ENCODE measurements around the gene RPS21. TPM values are rescaled to one million over a fixed set of nuclear protein-coding genes. Genes with fewer than 3 reads are reported as not detected.

The RPS21 gene
- total RNA-seq, 1 experiment from 2014 or later, result 2,488 TPM

DNA sequence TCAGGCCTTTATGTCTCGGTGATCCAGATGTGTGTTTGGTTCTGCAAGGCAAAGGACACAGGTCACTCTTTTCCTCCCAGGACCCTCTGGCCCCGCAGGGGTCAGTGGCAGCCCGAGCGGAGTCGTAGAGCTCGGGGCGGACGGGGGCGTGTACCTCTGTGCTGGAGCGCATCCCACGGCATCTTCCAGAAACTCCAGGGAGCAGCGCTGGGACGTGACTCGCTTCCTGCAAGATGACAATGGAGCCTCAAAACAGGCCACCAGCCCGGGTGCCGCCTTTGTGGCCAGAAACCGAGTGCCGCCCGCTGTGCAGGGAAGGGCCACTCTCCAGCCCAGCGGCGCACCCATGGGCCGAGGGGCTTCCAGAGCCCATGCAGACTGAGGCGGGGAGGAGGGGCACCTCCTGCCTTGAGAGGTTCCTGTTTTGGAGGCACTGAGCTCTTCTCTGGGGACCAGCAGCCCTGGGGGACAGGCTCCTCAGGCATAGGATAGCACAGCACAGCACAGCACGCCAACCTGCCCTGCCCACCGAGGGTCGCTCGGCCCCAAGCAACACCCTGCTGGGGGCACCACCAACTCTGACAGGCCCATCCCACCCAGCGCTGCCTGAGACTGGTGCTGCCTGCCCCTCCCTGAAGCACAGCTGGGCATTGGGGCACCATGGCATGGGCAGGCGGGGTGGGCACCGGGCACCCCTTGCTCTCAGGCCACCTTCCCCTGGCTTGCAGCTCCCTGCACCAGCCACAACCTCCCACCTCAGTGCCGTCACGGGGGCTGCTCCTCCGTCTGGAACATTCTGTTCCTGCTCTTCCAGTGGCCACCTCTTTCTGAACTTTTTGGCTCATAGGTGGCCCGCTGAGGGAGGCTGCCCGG, 9.7 kb downstream of the RPS21 start:
- Histone ChIP-seq H2AFZ (ENCODE audit: low read depth, low read length, poor library complexity, severe bottlenecking) (no peak overlapping the region), H3K4me1 (ENCODE audit: control insufficient read depth in 1 of 2, insufficient read depth in 2 of 2, low read length in 2 of 2) (no peaks in the 10 kb centered on the region), H3K9me2 (ENCODE audit: insufficient read depth) (no peaks in the 10 kb centered on the region), H3K36me3 (ENCODE audit: control insufficient read depth in 1 of 2, insufficient read depth in 2 of 2, low read length in 2 of 2) (no peaks in the 10 kb centered on the region), H3K27ac (ENCODE audit: low read depth, low read length) (no peak overlapping the region), H3K79me2 (ENCODE audit: insufficient read depth, low read length) (no peaks in the 10 kb centered on the region), H3K4me2 (ENCODE audit: low read length) (no peak overlapping the region), H3K9me3 (ENCODE audit: control insufficient read depth in 1 of 2, insufficient read depth in 1 of 2, low read depth in 1 of 2, low read length in 2 of 2) (no peaks in the 10 kb centered on the region), H3K9ac (ENCODE audit: low read length) (no peak overlapping the region), H3K4me3 (replicated peaks in 1 of 2; ENCODE audit: low read depth in 1 of 2, low read length in 2 of 2) (no peak overlapping the region), H3K27me3 (ENCODE audit: insufficient read depth, low read length) (no peaks in the 10 kb centered on the region), H4K20me1 (ENCODE audit: insufficient read depth) (no peaks in the 10 kb centered on the region)
- RAD21 ChIA-PET (ENCODE audit: low non-redundant PET in 1 of 2, low total read pairs in 2 of 2, uncharacterized antibody in 2 of 2, unreplicated experiment in 2 of 2), result no interaction called here
- POLR2A ChIA-PET, result interaction anchor here (0.6 kb wide), 1 partner anchor 10 kb away, joined by 10 read pairs; the partner anchor contains the start of gene RPS21
- DNase-seq (ENCODE audit: low read depth, low spot score) (no peak), ATAC-seq (no peak)
- TF ChIP-seq EGR1 (IDR thresholded peaks at IDR 0.05; ENCODE audit: low read depth) (no peak), SIN3A (IDR thresholded peaks at IDR 0.05; ENCODE audit: low read depth) (no peak), CEBPB (IDR thresholded peaks at IDR 0.05; ENCODE audit: low read depth) (no peak), RAD21 (IDR thresholded peaks at IDR 0.05; ENCODE audit: low read depth) (no peak), SRF (IDR thresholded peaks at IDR 0.05; ENCODE audit: low read depth) (no peak), SP1 (IDR thresholded peaks at IDR 0.05; ENCODE audit: low read depth) (no peak), ELF1 (IDR thresholded peaks at IDR 0.05; ENCODE audit: borderline replicate concordance, low read depth) (no peak), POLR2AphosphoS5 (IDR thresholded peaks at IDR 0.05; ENCODE audit: low read depth, low read length) (no peak), CTCF (IDR thresholded peaks at IDR 0.05 in 2 of 3, conservative IDR thresholded peaks at IDR 0.05 in 1 of 3; ENCODE audit: borderline replicate concordance in 1 of 3, insufficient read depth in 1 of 3, low read depth in 2 of 3, low read length in 2 of 3) (no peak)
- TF ChIP-seq, protein P1, sequence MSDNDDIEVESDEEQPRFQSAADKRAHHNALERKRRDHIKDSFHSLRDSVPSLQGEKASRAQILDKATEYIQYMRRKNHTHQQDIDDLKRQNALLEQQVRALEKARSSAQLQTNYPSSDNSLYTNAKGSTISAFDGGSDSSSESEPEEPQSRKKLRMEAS (IDR thresholded peaks at IDR 0.05), result no peak
- TF ChIP-seq, protein P2, sequence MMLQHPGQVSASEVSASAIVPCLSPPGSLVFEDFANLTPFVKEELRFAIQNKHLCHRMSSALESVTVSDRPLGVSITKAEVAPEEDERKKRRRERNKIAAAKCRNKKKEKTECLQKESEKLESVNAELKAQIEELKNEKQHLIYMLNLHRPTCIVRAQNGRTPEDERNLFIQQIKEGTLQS (IDR thresholded peaks at IDR 0.05), result no peak
- BruUV-seq (replicated peaks), result no TSS peak
- intact Hi-C loops (cut with micrococcal nuclease), result no loop called here
- CTCF ChIA-PET, result no interaction called here

All from HCT116 (cell line).